NCI-H2107 treated with DMSO at 0.1 percent for 48 hours (cell line): Measurements from ENCODE around the gene MYADML2.

Source experiments
- DNase-seq: peaks from one replicate; lab custom pipeline; 2025; ENCODE audit not compliant: unreplicated experiment; lab: John Stamatoyannopoulos, UW

The MYADML2 gene

GRCh38 chr17:81912441-81913309, 34.4 kb downstream of the MYADML2 start:
- no peak for DNase-seq

- DNase-seq: no peak
Observed at GRCh38 chr17:81911969-81912368, 35.1 kb downstream of the MYADML2 start.

GRCh38 chr17:81911277-81911961, 35.6 kb downstream of the MYADML2 start, which contains the start of gene PCYT2:
Gene PCYT2, minus strand, starts transcription at chr17:81911399. Its CDS starts 44 bp downstream, at chr17:81911355.
- peak; percentile 66 for DNase-seq

- DNase-seq: no peak
Observed at GRCh38 chr17:81910840-81911276, 36.2 kb downstream of the MYADML2 start.

DNA sequence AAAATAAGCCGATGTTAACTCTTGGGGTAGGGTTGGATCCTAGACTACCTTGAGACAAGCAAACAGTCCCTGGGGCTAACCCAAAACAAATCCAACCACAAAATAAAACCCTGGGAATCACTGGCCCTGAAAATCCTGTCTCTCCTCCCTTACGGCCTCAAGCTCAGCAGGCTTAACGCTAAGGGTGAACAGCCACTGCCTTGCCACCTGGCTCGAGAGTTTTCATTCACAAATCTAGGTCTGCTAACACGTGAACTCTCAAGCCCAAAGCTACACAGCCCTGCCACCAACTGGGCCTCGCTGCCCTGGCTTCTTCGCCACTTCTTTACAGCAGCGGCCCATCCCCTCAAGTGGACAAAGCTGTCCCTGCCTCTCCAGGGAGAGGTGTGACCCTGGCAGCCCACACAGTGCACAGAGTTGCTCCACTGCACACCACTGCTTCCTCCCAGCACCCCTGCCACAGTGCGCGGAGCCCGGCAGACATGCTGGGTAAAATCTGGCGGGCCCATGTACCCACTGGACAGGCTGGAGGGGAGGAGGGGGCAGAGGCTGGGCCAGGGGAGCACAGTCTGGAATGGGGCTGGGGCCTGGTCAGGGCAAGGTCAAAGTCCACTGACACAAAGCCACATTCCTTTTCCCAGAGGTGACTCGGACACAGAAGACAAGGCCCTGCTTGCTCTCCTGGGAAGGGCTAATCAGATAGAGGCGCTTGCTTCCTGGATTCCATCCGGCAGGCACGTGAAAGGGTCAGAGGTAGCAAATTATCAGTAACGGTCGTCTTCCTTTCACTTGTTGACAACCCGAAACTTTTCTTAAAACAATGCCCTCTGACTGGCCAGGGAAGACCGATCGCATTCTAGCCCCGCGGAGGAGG, 36.8 kb downstream of the MYADML2 start:
- DNase-seq: no peak

- DNase-seq: no peak
Observed at GRCh38 chr17:81909231-81909630, 37.8 kb downstream of the MYADML2 start.

DNA sequence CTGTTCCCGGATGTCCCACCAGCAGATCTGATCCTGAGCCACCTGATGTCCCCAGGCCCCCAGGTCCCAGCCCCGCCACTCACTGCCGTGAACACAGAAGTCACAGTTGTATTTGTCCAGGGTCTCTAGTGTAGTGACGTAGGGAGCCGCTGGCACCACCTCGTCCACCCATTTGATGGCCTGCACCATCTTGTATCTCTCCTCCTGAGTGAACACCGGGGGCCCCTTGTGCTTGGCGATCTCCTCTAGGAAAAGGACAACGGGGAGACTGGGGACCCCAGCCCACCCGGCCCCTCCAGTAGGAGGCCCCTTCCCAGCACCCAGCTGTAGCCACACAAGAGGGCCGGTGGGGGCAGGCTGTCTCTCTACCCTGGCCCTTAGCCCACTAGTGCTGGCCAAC, 38.2 kb downstream of the MYADML2 start:
- no peak for DNase-seq

- DNase-seq: no peak
Observed at GRCh38 chr17:81907219-81908145, 39.6 kb downstream of the MYADML2 start.

DNA sequence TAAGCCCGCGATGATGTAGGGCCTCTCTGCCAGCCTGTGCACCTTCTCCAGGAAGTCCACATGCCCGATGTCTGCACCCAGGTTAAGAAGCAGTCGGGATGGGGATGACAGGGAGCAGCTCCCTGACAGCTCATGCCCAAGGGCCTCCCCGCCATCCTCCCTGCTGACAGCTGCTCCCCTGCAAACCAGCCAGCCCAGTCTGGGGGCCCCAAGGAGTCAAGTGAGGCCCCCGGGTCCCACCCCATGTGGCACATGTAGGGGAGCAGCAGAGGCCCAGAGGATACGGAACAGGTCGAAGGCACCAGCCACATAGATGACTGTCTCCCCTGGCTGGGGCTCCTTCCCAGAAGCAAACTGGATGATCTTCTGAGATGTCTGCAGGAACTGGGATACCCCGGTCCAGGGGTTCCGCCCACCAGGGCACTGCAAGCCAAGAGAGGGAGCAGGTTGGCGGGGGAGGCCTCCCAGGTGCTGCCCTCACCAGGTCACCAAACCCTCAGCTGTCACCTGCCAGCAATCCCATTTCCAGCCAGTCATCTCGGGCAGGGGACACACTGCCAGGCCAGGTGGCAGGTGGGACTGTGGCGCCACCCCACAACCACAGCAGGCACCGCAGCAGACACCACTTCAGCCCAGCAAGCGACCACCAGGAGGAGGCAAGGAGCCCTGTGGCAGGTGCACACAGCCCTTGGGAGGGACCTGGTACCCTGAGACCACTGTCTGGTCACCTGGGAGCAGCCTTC, 40.4 kb downstream of the MYADML2 start:
- no peak for DNase-seq

- no peak for DNase-seq
Observed at GRCh38 chr17:81905993-81906392, 41.0 kb downstream of the MYADML2 start.

- DNase-seq: no peak
Observed at GRCh38 chr17:81905424-81905875, 41.6 kb downstream of the MYADML2 start.

DNA sequence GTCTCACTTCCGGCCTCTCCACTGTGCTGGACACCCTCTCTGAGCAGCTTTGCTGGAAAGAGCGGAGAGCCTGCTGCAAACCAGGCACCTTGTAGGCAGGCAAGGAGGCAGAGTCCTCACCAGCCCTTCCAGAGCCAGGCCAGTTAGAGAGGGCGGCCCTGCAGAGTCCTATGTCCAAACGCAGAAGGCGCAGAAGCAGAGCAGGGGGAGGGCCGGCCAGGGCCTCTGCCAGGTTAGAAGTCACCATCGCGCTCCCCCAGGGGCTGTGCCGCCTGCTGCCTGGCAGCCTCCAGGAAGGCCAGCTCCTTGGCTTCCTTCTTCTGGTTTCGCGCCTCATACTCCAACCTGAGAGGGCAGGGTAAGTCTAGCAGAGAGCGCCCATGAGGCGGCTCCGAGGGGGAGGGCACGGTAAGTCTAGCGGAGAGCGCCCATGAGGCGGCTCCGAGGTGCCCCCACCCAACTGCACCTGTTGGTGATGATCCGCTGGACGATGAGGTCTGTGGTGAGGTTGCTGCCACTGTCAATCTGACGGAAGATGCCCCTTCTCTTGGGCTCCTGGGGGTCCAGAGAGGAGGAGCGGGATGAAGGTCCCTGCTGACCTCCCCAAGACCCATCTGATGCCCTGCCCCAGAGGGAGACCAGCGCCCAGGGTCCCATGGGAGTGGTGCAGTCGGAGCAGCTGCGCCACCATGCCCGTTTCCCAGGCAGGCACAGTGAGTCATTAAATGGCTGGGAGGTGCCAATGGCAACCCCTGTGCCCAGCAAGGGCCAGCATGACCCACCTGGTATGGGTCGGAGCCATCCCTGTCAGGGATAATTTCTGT, 42.2 kb downstream of the MYADML2 start:
- no peak for DNase-seq

DNA sequence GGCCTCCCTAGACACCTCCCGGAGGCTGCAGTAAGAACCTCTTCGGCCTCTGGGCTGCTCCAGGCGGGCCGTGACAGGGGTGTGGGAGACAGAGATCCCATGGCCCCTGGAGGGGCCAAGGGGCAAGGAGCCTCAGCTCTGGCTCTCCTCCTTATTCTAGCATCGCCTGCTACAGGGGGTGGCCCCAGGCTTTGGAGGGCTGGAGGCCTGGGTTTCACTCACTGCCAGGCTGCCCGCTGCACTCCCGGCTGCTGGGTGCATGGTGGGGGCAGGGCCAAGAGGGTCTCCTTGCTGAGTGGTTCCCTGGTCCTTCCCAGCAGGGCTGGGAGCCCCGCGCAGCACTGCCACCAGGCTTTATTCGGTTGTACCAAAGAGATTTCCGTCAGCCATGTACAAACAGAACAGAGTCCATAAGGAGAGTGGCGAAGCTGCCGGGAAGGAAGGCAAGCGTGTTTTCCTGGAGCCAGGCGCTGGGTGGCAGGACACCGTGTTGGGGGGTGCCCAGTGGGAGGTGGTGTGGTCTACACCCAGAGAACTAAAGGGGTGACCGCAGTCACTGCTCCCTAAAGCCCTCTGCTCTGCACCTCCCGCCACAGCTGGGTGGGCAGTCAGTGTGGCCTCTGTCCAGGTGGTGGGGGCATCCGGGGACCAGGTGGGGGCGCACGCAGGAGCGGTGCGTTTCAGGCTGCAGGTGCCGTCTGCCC, 43.0 kb downstream of the MYADML2 start:
- DNase-seq: no peak

- no peak for DNase-seq
Observed at GRCh38 chr17:81903415-81903831, 43.6 kb downstream of the MYADML2 start.

GRCh38 chr17:81902653-81903414, 44.2 kb downstream of the MYADML2 start:
- DNase-seq: no peak

GRCh38 chr17:81902023-81902652, 44.9 kb downstream of the MYADML2 start, which contains the start of gene NPB:
Gene NPB, plus strand, starts transcription at chr17:81902238. Its CDS starts 40 bp downstream, at chr17:81902278.
- no peak for DNase-seq
